Measurements from ENCODE around the gene LAMC2.
"Not testable (repeated sequence)": the region's sequence is repeated elsewhere in the genome, so short reads cannot be mapped to it uniquely, and the experiment has no call there.

The LAMC2 gene

GRCh38 chr1:183238071-183238470 is 52.0 kb downstream of the LAMC2 start:
- no peak for DNase-seq (ENCODE audit: low read depth in 2 of 2)

GRCh38 chr1:183239220-183239742 is 53.2 kb downstream of the LAMC2 start:
- DNase-seq (ENCODE audit: low read depth in 2 of 2), result no peak

GRCh38 chr1:183239793-183240525 is 53.9 kb downstream of the LAMC2 start:
- DNase-seq (ENCODE audit: low read depth in 2 of 2), result no peak

GRCh38 chr1:183240526-183240825 is 54.4 kb downstream of the LAMC2 start:
- DNase-seq (ENCODE audit: low read depth in 2 of 2), result no peak

- not testable (repeated sequence) for DNase-seq (ENCODE audit: low read depth in 2 of 2)
Observed at GRCh38 chr1:183240853-183241252, 54.8 kb downstream of the LAMC2 start.

- DNase-seq (ENCODE audit: low read depth in 2 of 2), result no peak
Observed at GRCh38 chr1:183241471-183241870, 55.4 kb downstream of the LAMC2 start.

GRCh38 chr1:183242556-183242955 is 56.5 kb downstream of the LAMC2 start:
- DNase-seq (ENCODE audit: low read depth in 2 of 2), result no peak

GRCh38 chr1:183243161-183244050 is 57.3 kb downstream of the LAMC2 start:
- no peak for DNase-seq (ENCODE audit: low read depth in 2 of 2)

- DNase-seq (ENCODE audit: low read depth in 2 of 2), result no peak
Observed at GRCh38 chr1:183244466-183244865, 58.4 kb downstream of the LAMC2 start.

GRCh38 chr1:183245357-183245756 is 59.3 kb downstream of the LAMC2 start:
- no peak for DNase-seq (ENCODE audit: low read depth in 2 of 2)

GRCh38 chr1:183246436-183246835 is 60.4 kb downstream of the LAMC2 start:
- DNase-seq (ENCODE audit: low read depth in 2 of 2), result no peak

- no peak for DNase-seq (ENCODE audit: low read depth in 2 of 2)
Observed at GRCh38 chr1:183247066-183247465, 61.0 kb downstream of the LAMC2 start.

- no peak for DNase-seq (ENCODE audit: low read depth in 2 of 2)
Observed at GRCh38 chr1:183247484-183247883, 61.4 kb downstream of the LAMC2 start.

- DNase-seq (ENCODE audit: low read depth in 2 of 2), result no peak
Observed at GRCh38 chr1:183247931-183248330, 61.9 kb downstream of the LAMC2 start.

- no peak for DNase-seq (ENCODE audit: low read depth in 2 of 2)
Observed at GRCh38 chr1:183248989-183249691, 63.1 kb downstream of the LAMC2 start.

GRCh38 chr1:183249941-183250452 is 63.9 kb downstream of the LAMC2 start:
- no peak for DNase-seq (ENCODE audit: low read depth in 2 of 2)

- DNase-seq (ENCODE audit: low read depth in 2 of 2), result no peak
Observed at GRCh38 chr1:183251101-183251958, 65.3 kb downstream of the LAMC2 start.

GRCh38 chr1:183251959-183252450 is 65.9 kb downstream of the LAMC2 start:
- DNase-seq (ENCODE audit: low read depth in 2 of 2), result no peak

GRCh38 chr1:183255073-183255472 is 69.0 kb downstream of the LAMC2 start:
- no peak for DNase-seq (ENCODE audit: low read depth in 2 of 2)

GRCh38 chr1:183259924-183260323 is 73.9 kb downstream of the LAMC2 start:
- no peak for DNase-seq (ENCODE audit: low read depth in 2 of 2)

- no peak for DNase-seq (ENCODE audit: low read depth in 2 of 2)
Observed at GRCh38 chr1:183262628-183263200, 76.7 kb downstream of the LAMC2 start.
